ENCODE data around the gene RIC1. TPM values are rescaled to one million over a fixed set of nuclear protein-coding genes. Genes with fewer than 3 reads are reported as not detected.

Gene RIC1
- total and polyA plus RNA-seq, 9 of the 15 experiments (the other 6 are each of a cell fraction or from before 2014, with no cell fraction given): 3.2 to 25.8 (median 15.0) TPM

DNA sequence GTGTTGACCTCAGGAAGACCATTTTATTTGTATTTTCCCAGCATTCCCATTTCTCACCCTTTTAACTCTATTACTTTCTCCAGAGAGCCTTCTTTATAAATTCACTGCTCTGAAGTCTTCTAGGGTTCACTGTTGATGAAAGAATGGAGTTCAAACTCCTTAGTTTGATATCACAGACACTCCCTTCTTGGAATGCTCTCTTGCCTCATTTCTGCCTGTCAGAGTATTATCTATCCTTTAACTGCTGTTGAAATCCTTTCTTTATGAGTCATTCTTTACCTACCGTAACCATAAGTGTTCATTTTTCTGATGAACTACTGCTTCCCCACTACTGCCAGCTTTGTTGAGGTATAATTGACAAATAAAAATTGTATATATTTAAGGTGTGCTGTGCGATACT is 4.3 kb downstream of the RIC1 start (continued):
- TF ChIP-seq, protein P1, sequence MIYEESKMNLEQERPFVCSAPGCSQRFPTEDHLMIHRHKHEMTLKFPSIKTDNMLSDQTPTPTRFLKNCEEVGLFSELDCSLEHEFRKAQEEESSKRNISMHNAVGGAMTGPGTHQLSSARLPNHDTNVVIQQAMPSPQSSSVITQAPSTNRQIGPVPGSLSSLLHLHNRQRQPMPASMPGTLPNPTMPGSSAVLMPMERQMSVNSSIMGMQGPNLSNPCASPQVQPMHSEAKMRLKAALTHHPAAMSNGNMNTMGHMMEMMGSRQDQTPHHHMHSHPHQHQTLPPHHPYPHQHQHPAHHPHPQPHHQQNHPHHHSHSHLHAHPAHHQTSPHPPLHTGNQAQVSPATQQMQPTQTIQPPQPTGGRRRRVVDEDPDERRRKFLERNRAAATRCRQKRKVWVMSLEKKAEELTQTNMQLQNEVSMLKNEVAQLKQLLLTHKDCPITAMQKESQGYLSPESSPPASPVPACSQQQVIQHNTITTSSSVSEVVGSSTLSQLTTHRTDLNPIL (CRISPR knock-in tag; IDR thresholded peaks at IDR 0.05): no peak
- TF ChIP-seq TEAD2 (tag; IDR thresholded peaks at IDR 0.05): no peak
- TF ChIP-seq SIRT6 (IDR thresholded peaks at IDR 0.05; ENCODE audit: low read depth, low read length): no peak
- peak; percentile 90 for TF ChIP-seq FOSL1 (tag; conservative IDR thresholded peaks at IDR 0.05)
- TF ChIP-seq, protein P2, sequence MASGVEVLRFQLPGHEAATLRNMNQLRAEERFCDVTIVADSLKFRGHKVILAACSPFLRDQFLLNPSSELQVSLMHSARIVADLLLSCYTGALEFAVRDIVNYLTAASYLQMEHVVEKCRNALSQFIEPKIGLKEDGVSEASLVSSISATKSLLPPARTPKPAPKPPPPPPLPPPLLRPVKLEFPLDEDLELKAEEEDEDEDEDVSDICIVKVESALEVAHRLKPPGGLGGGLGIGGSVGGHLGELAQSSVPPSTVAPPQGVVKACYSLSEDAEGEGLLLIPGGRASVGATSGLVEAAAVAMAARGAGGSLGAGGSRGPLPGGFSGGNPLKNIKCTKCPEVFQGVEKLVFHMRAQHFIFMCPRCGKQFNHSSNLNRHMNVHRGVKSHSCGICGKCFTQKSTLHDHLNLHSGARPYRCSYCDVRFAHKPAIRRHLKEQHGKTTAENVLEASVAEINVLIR (CRISPR knock-in tag; IDR thresholded peaks at IDR 0.05): no peak
- TF ChIP-seq TCFL5 (CRISPR knock-in tag; conservative IDR thresholded peaks at IDR 0.05): no peak
- TF ChIP-seq, protein P3, sequence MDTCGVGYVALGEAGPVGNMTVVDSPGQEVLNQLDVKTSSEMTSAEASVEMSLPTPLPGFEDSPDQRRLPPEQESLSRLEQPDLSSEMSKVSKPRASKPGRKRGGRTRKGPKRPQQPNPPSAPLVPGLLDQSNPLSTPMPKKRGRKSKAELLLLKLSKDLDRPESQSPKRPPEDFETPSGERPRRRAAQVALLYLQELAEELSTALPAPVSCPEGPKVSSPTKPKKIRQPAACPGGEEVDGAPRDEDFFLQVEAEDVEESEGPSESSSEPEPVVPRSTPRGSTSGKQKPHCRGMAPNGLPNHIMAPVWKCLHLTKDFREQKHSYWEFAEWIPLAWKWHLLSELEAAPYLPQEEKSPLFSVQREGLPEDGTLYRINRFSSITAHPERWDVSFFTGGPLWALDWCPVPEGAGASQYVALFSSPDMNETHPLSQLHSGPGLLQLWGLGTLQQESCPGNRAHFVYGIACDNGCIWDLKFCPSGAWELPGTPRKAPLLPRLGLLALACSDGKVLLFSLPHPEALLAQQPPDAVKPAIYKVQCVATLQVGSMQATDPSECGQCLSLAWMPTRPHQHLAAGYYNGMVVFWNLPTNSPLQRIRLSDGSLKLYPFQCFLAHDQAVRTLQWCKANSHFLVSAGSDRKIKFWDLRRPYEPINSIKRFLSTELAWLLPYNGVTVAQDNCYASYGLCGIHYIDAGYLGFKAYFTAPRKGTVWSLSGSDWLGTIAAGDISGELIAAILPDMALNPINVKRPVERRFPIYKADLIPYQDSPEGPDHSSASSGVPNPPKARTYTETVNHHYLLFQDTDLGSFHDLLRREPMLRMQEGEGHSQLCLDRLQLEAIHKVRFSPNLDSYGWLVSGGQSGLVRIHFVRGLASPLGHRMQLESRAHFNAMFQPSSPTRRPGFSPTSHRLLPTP (IDR thresholded peaks at IDR 0.05; ENCODE audit: borderline replicate concordance, extremely low read depth, insufficient read length): no peak
- TF ChIP-seq KAT2B (IDR thresholded peaks at IDR 0.05; ENCODE audit: low read depth, low read length): no peak
- TF ChIP-seq ZNF316 (IDR thresholded peaks at IDR 0.05): no peak
- no peak; the same call in 1 of the 2 replicates for TF ChIP-seq ADNP (tag; IDR thresholded peaks at IDR 0.05)
- no peak for TF ChIP-seq ZNF586 (CRISPR knock-in tag; conservative IDR thresholded peaks at IDR 0.05)
- TF ChIP-seq, protein P4, sequence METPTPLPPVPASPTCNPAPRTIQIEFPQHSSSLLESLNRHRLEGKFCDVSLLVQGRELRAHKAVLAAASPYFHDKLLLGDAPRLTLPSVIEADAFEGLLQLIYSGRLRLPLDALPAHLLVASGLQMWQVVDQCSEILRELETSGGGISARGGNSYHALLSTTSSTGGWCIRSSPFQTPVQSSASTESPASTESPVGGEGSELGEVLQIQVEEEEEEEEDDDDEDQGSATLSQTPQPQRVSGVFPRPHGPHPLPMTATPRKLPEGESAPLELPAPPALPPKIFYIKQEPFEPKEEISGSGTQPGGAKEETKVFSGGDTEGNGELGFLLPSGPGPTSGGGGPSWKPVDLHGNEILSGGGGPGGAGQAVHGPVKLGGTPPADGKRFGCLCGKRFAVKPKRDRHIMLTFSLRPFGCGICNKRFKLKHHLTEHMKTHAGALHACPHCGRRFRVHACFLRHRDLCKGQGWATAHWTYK (CRISPR knock-in tag; IDR thresholded peaks at IDR 0.05): no peak
- peak; percentile 82 for TF ChIP-seq TEAD4 (IDR thresholded peaks at IDR 0.05; ENCODE audit: low read length)
- TF ChIP-seq TEAD4 (CRISPR knock-in tag; IDR thresholded peaks at IDR 0.05; ENCODE audit: borderline replicate concordance): no peak
- TF ChIP-seq, protein P5, sequence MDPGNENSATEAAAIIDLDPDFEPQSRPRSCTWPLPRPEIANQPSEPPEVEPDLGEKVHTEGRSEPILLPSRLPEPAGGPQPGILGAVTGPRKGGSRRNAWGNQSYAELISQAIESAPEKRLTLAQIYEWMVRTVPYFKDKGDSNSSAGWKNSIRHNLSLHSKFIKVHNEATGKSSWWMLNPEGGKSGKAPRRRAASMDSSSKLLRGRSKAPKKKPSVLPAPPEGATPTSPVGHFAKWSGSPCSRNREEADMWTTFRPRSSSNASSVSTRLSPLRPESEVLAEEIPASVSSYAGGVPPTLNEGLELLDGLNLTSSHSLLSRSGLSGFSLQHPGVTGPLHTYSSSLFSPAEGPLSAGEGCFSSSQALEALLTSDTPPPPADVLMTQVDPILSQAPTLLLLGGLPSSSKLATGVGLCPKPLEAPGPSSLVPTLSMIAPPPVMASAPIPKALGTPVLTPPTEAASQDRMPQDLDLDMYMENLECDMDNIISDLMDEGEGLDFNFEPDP (CRISPR knock-in tag; IDR thresholded peaks at IDR 0.05): no peak
- no peak for TF ChIP-seq ZNF184 (CRISPR knock-in tag; IDR thresholded peaks at IDR 0.05)
- TF ChIP-seq ETV6 (IDR thresholded peaks at IDR 0.05; ENCODE audit: borderline replicate concordance in 1 of 2, low read depth in 2 of 2, low read length in 1 of 2): no peak
- no peak for TF ChIP-seq ETV6 (CRISPR knock-in tag; IDR thresholded peaks at IDR 0.05; ENCODE audit: borderline replicate concordance)
- no peak for TF ChIP-seq ARHGAP35 (IDR thresholded peaks at IDR 0.05; ENCODE audit: partially characterized antibody)
- TF ChIP-seq NCOA1 (IDR thresholded peaks at IDR 0.05; ENCODE audit: low read depth): no peak
- no peak for TF ChIP-seq ETV1 (tag; conservative IDR thresholded peaks at IDR 0.05; ENCODE audit: low read depth)
- no peak for TF ChIP-seq SRF (CRISPR knock-in tag; IDR thresholded peaks at IDR 0.05)
